HG03175 (cell line): ENCODE results near the gene LY6G5C.

Experiments
- ATAC-seq: cut with Tn5 transposase; IDR thresholded peaks from one replicate; pipeline ENCODE4 v1.9.1; 2021; ENCODE audit warnings: mild to moderate bottlenecking, moderate library complexity; ENCODE audit not compliant: unreplicated experiment

Gene LY6G5C

GRCh38 chr6:31691564-31692108, 10.8 kb upstream of the LY6G5C start:
- no peak for ATAC-seq

- no peak for ATAC-seq
Measured at GRCh38 chr6:31691078-31691463, 10.2 kb upstream of the LY6G5C start.

- ATAC-seq: no peak
Measured at GRCh38 chr6:31690231-31691077, 9.6 kb upstream of the LY6G5C start.

GRCh38 chr6:31689249-31690110, 8.6 kb upstream of the LY6G5C start:
- ATAC-seq: no peak

- no peak for ATAC-seq
Measured at GRCh38 chr6:31687860-31688693, 7.2 kb upstream of the LY6G5C start.

GRCh38 chr6:31687321-31687720, 6.5 kb upstream of the LY6G5C start:
- no peak for ATAC-seq

GRCh38 chr6:31686483-31686882, 5.6 kb upstream of the LY6G5C start:
- ATAC-seq: no peak

GRCh38 chr6:31683591-31683990, 2.7 kb upstream of the LY6G5C start:
- ATAC-seq: no peak

GRCh38 chr6:31681135-31681671, 336 bp upstream of the LY6G5C start:
- ATAC-seq: peak; percentile 31

GRCh38 chr6:31677955-31678354, 2.9 kb downstream of the LY6G5C start:
- no peak for ATAC-seq

GRCh38 chr6:31676904-31677303, 4.0 kb downstream of the LY6G5C start:
- ATAC-seq: no peak

GRCh38 chr6:31676322-31676903, 4.5 kb downstream of the LY6G5C start:
- no peak for ATAC-seq

- ATAC-seq: no peak
Measured at GRCh38 chr6:31669676-31670075, 11.2 kb downstream of the LY6G5C start, which contains the start of gene LY6G5B. Gene LY6G5B, plus strand, starts transcription at chr6:31669976. Its CDS starts 975 bp downstream, at chr6:31670951.

- no peak for ATAC-seq
Measured at GRCh38 chr6:31666337-31666965, 14.4 kb downstream of the LY6G5C start.

- peak; percentile 82 for ATAC-seq
Measured at GRCh38 chr6:31665501-31666336, 15.1 kb downstream of the LY6G5C start, which contains the start of gene CSNK2B. Gene CSNK2B, plus strand, starts transcription at chr6:31666080. Its CDS starts 752 bp downstream, at chr6:31666832.

- ATAC-seq: peak; percentile 39
Measured at GRCh38 chr6:31664790-31665500, 15.9 kb downstream of the LY6G5C start, which contains the start of gene GPANK1. Gene GPANK1, minus strand, starts transcription at chr6:31664997. Its CDS starts 519 bp downstream, at chr6:31664478.

- ATAC-seq: no peak
Measured at GRCh38 chr6:31663961-31664789, 16.7 kb downstream of the LY6G5C start.
